Lower leg skin (tissue), 4 donors: ENCODE data around the gene LRRC40. TPM values are rescaled to one million over a fixed set of nuclear protein-coding genes. Genes with fewer than 3 reads are reported as not detected.

Experiments
- DNase-seq, 2 donors: peaks; one replicate each; pipeline ENCODE4 v3.0.0-alpha.2; 2019; ENCODE audit warnings: low spot score in 2 of 2
- H3K4me3 ChIP-seq: fragments of 200-600 bp; sonication (generic); 2 replicates; pipeline ENCODE4 v1.5.1; 2017; ENCODE audit warnings: mild to moderate bottlenecking, low read depth; ENCODE audit not compliant: poor library complexity, severe bottlenecking
- CTCF ChIP-seq, 3 donors: fragments of 450-650 bp; IDR thresholded peaks; one replicate each; pipeline ENCODE4 v1.5.1; 2016; ENCODE audit warnings: antibody characterized with exemption in 3 of 3, mild to moderate bottlenecking in 3 of 3, moderate library complexity in 2 of 3
- POLR2A ChIP-seq, 2 donors: fragments of 450-650 bp; IDR thresholded peaks; one replicate each; pipeline ENCODE4 v1.6.1; 2016 to 2017; ENCODE audit warnings: antibody characterized with exemption in 2 of 2, mild to moderate bottlenecking in 1 of 2, moderate library complexity in 1 of 2
- WGBS, 2 donors: methylation state at CpG; one replicate each; pipeline ENCODE4 v1.1.5; 2018; 5-methylcytosine and 5-hydroxymethylcytosine counted together
- intact Hi-C: fragments of 100-400 bp; cut with DNase I; formaldehyde crosslinking; loops from one replicate; pipeline ENCODE4 v1.15.0; 2023; ENCODE audit warnings: low total_unique reads
- total RNA-seq, 4 donors: library from RNA; depleted of rRNA; stranded (reverse); fragments of >200 nt; gene quantifications; one replicate each; pipeline ENCODE4 v1.1.0, GENCODE V29; 2016

Gene LRRC40
- total RNA-seq, 4 donors from 2014 or later: 6.4 to 12.0 (median 9.5) TPM

- no peak for DNase-seq
- 91% methylated on average over 5 of the region's 5 CpGs for whole genome bisulfite sequencing, 2 donors
- no peak overlapping the region for H3K4me3 ChIP-seq
- intact Hi-C loops: no loop called here
- TF ChIP-seq POLR2A (IDR thresholded peaks at IDR 0.05) (no peak), CTCF (IDR thresholded peaks at IDR 0.05) (no peak)
Observed at GRCh38 chr1:70109241-70109640, 96.1 kb downstream of the LRRC40 start.

- intact Hi-C loops: no loop called here
- 93 to 96% methylated on average over 1 of the region's 1 CpG for WGBS, 2 donors
Observed at GRCh38 chr1:70103770-70104169, 101.6 kb downstream of the LRRC40 start.

GRCh38 chr1:70101774-70102173, 103.6 kb downstream of the LRRC40 start:
- TF ChIP-seq POLR2A (IDR thresholded peaks at IDR 0.05) (no peak), CTCF (IDR thresholded peaks at IDR 0.05) (no peak)
- intact Hi-C loops: no loop called here
- 83 to 92% methylated on average over 1 of the region's 1 CpG for WGBS, 2 donors
- no peak for DNase-seq
- H3K4me3 ChIP-seq: no peak overlapping the region

More at GRCh38 chr1:70103770-70104169, 101.6 kb downstream of the LRRC40 start:
- TF ChIP-seq POLR2A (IDR thresholded peaks at IDR 0.05) (no peak), CTCF (IDR thresholded peaks at IDR 0.05) (no peak)
- H3K4me3 ChIP-seq: no peak overlapping the region
- no peak for DNase-seq

- WGBS, 2 donors: 66 to 79% methylated on average over 2 of the region's 2 CpGs
- DNase-seq: no peak
- no peak overlapping the region for H3K4me3 ChIP-seq
- intact Hi-C loops: no loop called here
- TF ChIP-seq POLR2A (IDR thresholded peaks at IDR 0.05) (no peak), CTCF (IDR thresholded peaks at IDR 0.05) (no peak)
Observed at GRCh38 chr1:70101231-70101630, 104.1 kb downstream of the LRRC40 start.

Other genes starting within 250 kb of the LRRC40 start
- gene SRSF11, start 15.8 kb upstream of the LRRC40 start, total RNA-seq: 100 to 1,000 TPM in 2 of 4 donors, 10 to 100 TPM in 2; 59.2 to 153 (median 98.7) TPM
- gene ANKRD13C, start 149.1 kb upstream of the LRRC40 start, total RNA-seq: 10 to 100 TPM; 30.6 to 35.0 (median 31.5) TPM
- 1 to 10 TPM in 3 of 4 donors, under 1 TPM in 1; 0.88 to 2.8 (median 2.2) TPM for gene CTH, start 205.7 kb upstream of the LRRC40 start, total RNA-seq